NB4 (cell line): ENCODE measurements around the gene RCOR1.

Source experiments
- DNase-seq: peaks from one replicate; pipeline ENCODE4 v3.0.0; 2010; ENCODE audit warnings: low read depth
- H3K4me3 ChIP-seq: one replicate; pipeline ENCODE4 v1.5.1; 2011; ENCODE audit warnings: mild to moderate bottlenecking, low read depth, low read length, moderate library complexity
- CTCF ChIP-seq: IDR thresholded peaks from one replicate; pipeline ENCODE4 v1.5.1; 2012; ENCODE audit warnings: low read depth, low read length
- MAX ChIP-seq: IDR thresholded peaks from 2 replicates; pipeline ENCODE4 v1.6.1; 2011; ENCODE audit warnings: low read depth, low read length
- MYC ChIP-seq: IDR thresholded peaks from 2 replicates; pipeline ENCODE4 v1.6.1; 2011; ENCODE audit warnings: low read depth, low read length
- POLR2A ChIP-seq: IDR thresholded peaks from 2 replicates; pipeline ENCODE4 v1.6.1; 2011; ENCODE audit warnings: mild to moderate bottlenecking; ENCODE audit not compliant: insufficient read length; ENCODE audit errors: extremely low read depth

Gene RCOR1

GRCh38 chr14:102672410-102672960 is 80.0 kb downstream of the RCOR1 start:
- TF ChIP-seq CTCF (no peak), POLR2A (no peak), MAX (no peak), MYC (no peak)
- no peak overlapping the region for H3K4me3 ChIP-seq
- no peak for DNase-seq

- TF ChIP-seq MYC (no peak), CTCF (no peak), POLR2A (no peak), MAX (no peak)
- no peak for DNase-seq
- H3K4me3 ChIP-seq: no peak overlapping the region
Observed at GRCh38 chr14:102675396-102675795, 82.9 kb downstream of the RCOR1 start.

- H3K4me3 ChIP-seq: no peak overlapping the region
- no peak for TF ChIP-seq POLR2A
- TF ChIP-seq CTCF: no peak
- TF ChIP-seq MAX: no peak
- no peak for TF ChIP-seq MYC
- no peak for DNase-seq
Observed at GRCh38 chr14:102678394-102678793, 85.9 kb downstream of the RCOR1 start.

GRCh38 chr14:102683399-102684297 is 91.2 kb downstream of the RCOR1 start:
- H3K4me3 ChIP-seq: no peak overlapping the region
- DNase-seq: no peak
- TF ChIP-seq CTCF: no peak
- no peak for TF ChIP-seq POLR2A
- no peak for TF ChIP-seq MAX
- no peak for TF ChIP-seq MYC

- TF ChIP-seq CTCF: no peak
- no peak for TF ChIP-seq POLR2A
- no peak for TF ChIP-seq MYC
- TF ChIP-seq MAX: no peak
- no peak overlapping the region for H3K4me3 ChIP-seq
- DNase-seq: no peak
Observed at GRCh38 chr14:102684298-102684663, 91.8 kb downstream of the RCOR1 start.
